ENCODE results near the gene SRRM2. TPM values are rescaled to one million over a fixed set of nuclear protein-coding genes. Genes with fewer than 3 reads are reported as not detected.

Gene SRRM2
- total and polyA plus RNA-seq, 9 of the 15 experiments (the other 6 are each of a cell fraction or from before 2014, with no cell fraction given) = 26.7 to 563 (median 81.1) TPM

GRCh38 chr16:2765462-2766404, 13.3 kb downstream of the SRRM2 start:
- peaks cover 13 to 47% of the 10 kb centered on the region in 2 experiments; a peak in 4 of 5 replicates for H3K4me1 ChIP-seq (replicated peaks in 1 of 2; ENCODE audit: control insufficient read depth in 2 of 2, insufficient read depth in 2 of 2, low read length in 2 of 2)
- H3K79me2 ChIP-seq (ENCODE audit: control insufficient read depth, insufficient read depth, low read length) = peaks cover 73% of the 10 kb centered on the region
- no peak overlapping the region for H3K4me3 ChIP-seq
- intact Hi-C loops (cut with micrococcal nuclease) (no loop called here), in situ Hi-C loops (cut with MboI) (no loop called here)
- H4K20me1 ChIP-seq (replicated peaks; ENCODE audit: control insufficient read depth, insufficient read depth, low read length) = peaks cover 18% of the 10 kb centered on the region
- H3K9me3 ChIP-seq (replicated peaks; ENCODE audit: control insufficient read depth, insufficient read depth, low read depth, low read length) = peaks cover 15% of the 10 kb centered on the region
- no TSS peak for BruUV-seq (replicated peaks)
- no peaks in the 10 kb centered on the region for H3K27me3 ChIP-seq (ENCODE audit: control insufficient read depth in 2 of 2, insufficient read depth in 2 of 2, low read length in 2 of 2)
- no peak overlapping the region for H3K27ac ChIP-seq (ENCODE audit: extremely low read depth, low read depth, low read length)
- FAIRE-seq (no peak), ATAC-seq (no peak), DNase-seq (ENCODE audit: extremely low read depth in 1 of 4, low spot score in 3 of 4) (no peak)
- H3K4me2 ChIP-seq (ENCODE audit: insufficient read depth, low read length) = no peak overlapping the region
- WGBS (ENCODE audit: insufficient coverage, low coverage, missing lambda C conversion rate) = 96% methylated on average over 61 of the region's 73 CpGs
- H2AFZ ChIP-seq (ENCODE audit: low read depth, low read length) = no peak overlapping the region
- POLR2A ChIA-PET = interaction anchor here (0.6 to 9.0 kb wide), 7 partner anchors 8 to 102 kb away, joined by 3 to 96 read pairs (median 10); partner anchors contain the start of genes ELOB, PRSS21 and SRRM2
- no peak overlapping the region for H3K9ac ChIP-seq (ENCODE audit: insufficient read depth in 1 of 2, low read depth in 2 of 2, low read length in 2 of 2)
- CTCF ChIA-PET (ENCODE audit: low intra/inter-chr PET ratio) = no interaction called here
- peaks cover 100% of the 10 kb centered on the region for H3K36me3 ChIP-seq (ENCODE audit: control insufficient read depth, insufficient read depth, low read length)
- H3K9me1 ChIP-seq (ENCODE audit: control insufficient read depth, insufficient read depth, low read length) = no peaks in the 10 kb centered on the region
- TF ChIP-seq REST (IDR thresholded peaks at IDR 0.05; ENCODE audit: borderline replicate concordance) = no peak
- no peak for TF ChIP-seq REST (CRISPR knock-in tag; IDR thresholded peaks at IDR 0.05; ENCODE audit: low read depth)
- TF ChIP-seq BMI1 (IDR thresholded peaks at IDR 0.05; ENCODE audit: low read length) = no peak
- 0 out of 2 replicates have a peak, but pooled peaks have one; percentile 5 for TF ChIP-seq SUPT5H (IDR thresholded peaks at IDR 0.05)
- no peak for TF ChIP-seq ELK3 (CRISPR knock-in tag; IDR thresholded peaks at IDR 0.05)
- peak; percentile 89 for TF ChIP-seq RBM22 (IDR thresholded peaks at IDR 0.05; ENCODE audit: low read depth, low read length, poor library complexity, severe bottlenecking)
- TF ChIP-seq CREB3L1 (IDR thresholded peaks at IDR 0.05; ENCODE audit: borderline replicate concordance, low read depth) = peak; percentile 81; the same call in 1 of the 2 replicates
